ENCODE measurements around the gene THUMPD1. TPM values are rescaled to one million over a fixed set of nuclear protein-coding genes. Genes with fewer than 3 reads are reported as not detected.
"Not testable (repeated sequence)": the region's sequence is repeated elsewhere in the genome, so short reads cannot be mapped to it uniquely, and the experiment has no call there.

Gene THUMPD1
- polyA plus RNA-seq, 6 donors from 2014 or later = 35.1 to 75.3 (median 62.8) TPM

DNA sequence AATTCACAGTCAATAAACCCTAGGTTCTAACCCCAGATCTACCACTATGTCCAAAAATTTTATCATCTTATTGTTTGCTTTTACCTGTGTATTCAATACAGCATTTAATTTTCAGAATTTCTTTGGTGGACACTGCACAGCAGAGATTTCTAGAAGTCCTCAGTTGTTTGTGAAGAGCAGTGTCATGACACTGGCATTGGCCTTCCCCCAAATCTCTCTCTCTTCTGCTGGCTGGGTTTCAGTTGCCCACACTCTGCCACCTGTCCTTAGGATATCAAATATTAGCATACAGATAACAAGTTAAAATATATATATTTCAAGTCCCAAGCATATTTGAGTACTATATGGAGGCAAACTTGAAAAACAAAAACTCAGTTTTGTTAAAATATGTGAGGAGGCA lies 2.0 kb upstream of the THUMPD1 start:
- Mint-ChIP-seq H3K4me3 (peak overlapping the region in 1 of 8 donors; percentile 100), H3K27me3 (no peaks in the 10 kb centered on the region), H3K4me1 (peaks cover 10 to 29% (median 24%) of the 10 kb centered on the region in 3 donors), H3K27ac (no peak overlapping the region), H3K9me3 (peaks cover 7 to 21% (median 15%) of the 10 kb centered on the region in 7 donors), H3K36me3 (peaks cover 8 to 11% of the 10 kb centered on the region in 2 donors)
- ATAC-seq (ENCODE audit: low read depth in 2 of 2) (no peak), DNase-seq (no peak)

GRCh38 chr16:20740901-20741521 lies 607 bp downstream of the THUMPD1 start:
- peak; percentile 80 to 81 for ATAC-seq (ENCODE audit: low read depth in 2 of 2)
- H3K27me3 Mint-ChIP-seq = no peaks in the 10 kb centered on the region
- H3K36me3 Mint-ChIP-seq = peaks cover 5 to 13% of the 10 kb centered on the region in 2 donors
- peaks cover 12 to 35% (median 31%) of the 10 kb centered on the region in 3 donors for H3K4me1 Mint-ChIP-seq
- H3K4me3 Mint-ChIP-seq = peak overlapping the region; percentile 90 to 100 (median 98)
- peaks cover 0 to 2% (median 0%) of the 10 kb centered on the region in 7 donors for H3K9me3 Mint-ChIP-seq
- DNase-seq = peak; percentile 87
- H3K27ac Mint-ChIP-seq = peak overlapping the region; percentile 90 to 99 (median 98)

DNA sequence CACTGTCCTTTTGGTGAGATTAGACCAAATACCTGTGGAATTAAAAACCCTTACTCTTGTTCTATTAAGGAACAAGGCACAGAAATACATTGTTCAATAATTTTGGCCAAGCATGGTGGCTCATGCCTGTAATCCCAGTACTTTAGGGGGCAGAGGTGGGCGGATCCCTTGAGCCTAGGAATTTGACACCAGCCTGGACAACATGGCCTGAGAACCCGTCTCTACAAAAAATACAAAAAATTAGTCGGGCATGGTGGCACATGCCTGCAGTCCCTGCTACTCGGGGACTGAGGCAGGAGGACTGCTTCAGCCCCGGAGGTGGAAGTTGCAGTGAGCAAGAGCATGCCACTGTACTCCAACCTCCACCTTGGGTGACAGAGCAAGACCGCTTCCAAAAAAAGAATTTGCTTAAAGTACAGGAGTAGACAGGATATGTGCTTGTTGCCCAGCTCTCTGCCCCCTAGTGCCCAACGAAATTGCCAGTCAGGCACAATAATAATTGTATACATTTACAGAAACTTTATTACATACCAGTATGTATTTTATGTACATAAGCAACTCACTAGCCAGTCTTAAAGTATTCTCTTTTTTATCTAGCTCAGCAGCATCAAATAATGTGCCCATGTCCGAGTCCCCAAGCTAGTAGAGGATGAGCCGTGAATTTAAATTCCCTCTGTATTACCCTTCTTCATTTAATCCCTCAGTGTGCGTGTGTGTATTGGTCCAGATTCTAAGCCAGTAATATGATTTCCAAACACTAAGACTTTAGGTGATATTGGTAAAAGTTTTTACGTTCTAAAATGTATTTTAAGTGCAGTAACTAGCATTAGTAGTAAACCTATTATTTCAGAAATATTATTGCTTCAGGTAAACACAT lies 1.4 kb downstream of the THUMPD1 start:
- no peak for ATAC-seq (ENCODE audit: low read depth in 2 of 2)
- H3K36me3 Mint-ChIP-seq = peaks cover 5 to 13% of the 10 kb centered on the region in 2 donors
- H3K27me3 Mint-ChIP-seq = no peaks in the 10 kb centered on the region
- peaks cover 12 to 35% (median 31%) of the 10 kb centered on the region in 3 donors for H3K4me1 Mint-ChIP-seq
- peak overlapping the region in 5 of 6 donors; percentile 90 to 99 (median 99) for H3K27ac Mint-ChIP-seq
- peak; percentile 22 for DNase-seq
- peak overlapping the region; percentile 90 to 100 (median 98) for H3K4me3 Mint-ChIP-seq
- peaks cover 0 to 2% (median 0%) of the 10 kb centered on the region in 7 donors for H3K9me3 Mint-ChIP-seq

- ATAC-seq (ENCODE audit: low read depth in 2 of 2) (no peak), DNase-seq (no peak)
- no peaks in the 10 kb centered on the region for H3K27me3 Mint-ChIP-seq
- H3K36me3 Mint-ChIP-seq = peaks cover 5 to 13% of the 10 kb centered on the region in 2 donors
- H3K9me3 Mint-ChIP-seq = no peaks in the 10 kb centered on the region
- H3K4me3 Mint-ChIP-seq = peak overlapping the region in 1 of 8 donors; percentile 2
- H3K27ac Mint-ChIP-seq = no peak overlapping the region
- H3K4me1 Mint-ChIP-seq = peaks cover 9 to 21% (median 20%) of the 10 kb centered on the region in 3 donors
Observed at GRCh38 chr16:20735490-20735889, 6.1 kb downstream of the THUMPD1 start.

GRCh38 chr16:20734782-20735181 lies 6.8 kb downstream of the THUMPD1 start:
- Mint-ChIP-seq H3K27me3 (no peaks in the 10 kb centered on the region), H3K4me3 (no peak overlapping the region), H3K9me3 (no peaks in the 10 kb centered on the region), H3K27ac (no peak overlapping the region), H3K36me3 (peaks cover 5 to 13% of the 10 kb centered on the region in 2 donors), H3K4me1 (peaks cover 6 to 14% (median 13%) of the 10 kb centered on the region in 3 donors)
- DNase-seq = no peak
- no peak for ATAC-seq (ENCODE audit: low read depth in 2 of 2)

DNA sequence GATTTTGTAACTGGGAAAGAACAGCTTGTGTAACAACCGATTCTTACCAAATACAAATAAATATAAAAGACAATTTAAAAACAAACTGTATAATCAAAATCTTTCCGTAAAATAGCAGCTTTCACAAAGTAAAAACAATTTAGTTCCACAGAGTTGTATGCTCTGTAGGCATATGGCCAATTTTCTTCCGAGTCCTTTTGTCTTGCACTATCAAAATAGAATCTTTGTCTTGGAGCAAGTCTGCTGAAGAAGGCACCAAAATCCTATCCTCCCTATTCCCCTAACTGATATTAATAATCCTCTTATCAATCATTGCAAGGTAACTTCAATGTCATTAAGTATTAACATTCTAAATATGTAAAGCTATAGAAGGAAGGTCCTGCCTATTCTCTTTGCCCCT lies 7.6 kb downstream of the THUMPD1 start:
- H3K4me3 Mint-ChIP-seq = no peak overlapping the region
- H3K36me3 Mint-ChIP-seq = peaks cover 5 to 13% of the 10 kb centered on the region in 2 donors
- H3K27me3 Mint-ChIP-seq = no peaks in the 10 kb centered on the region
- no peak for DNase-seq
- no peak for ATAC-seq (ENCODE audit: low read depth in 2 of 2)
- H3K4me1 Mint-ChIP-seq = peaks cover 6 to 11% (median 10%) of the 10 kb centered on the region in 3 donors
- H3K9me3 Mint-ChIP-seq = no peaks in the 10 kb centered on the region
- H3K27ac Mint-ChIP-seq = peak overlapping the region in 1 of 6 donors; percentile 19

DNA sequence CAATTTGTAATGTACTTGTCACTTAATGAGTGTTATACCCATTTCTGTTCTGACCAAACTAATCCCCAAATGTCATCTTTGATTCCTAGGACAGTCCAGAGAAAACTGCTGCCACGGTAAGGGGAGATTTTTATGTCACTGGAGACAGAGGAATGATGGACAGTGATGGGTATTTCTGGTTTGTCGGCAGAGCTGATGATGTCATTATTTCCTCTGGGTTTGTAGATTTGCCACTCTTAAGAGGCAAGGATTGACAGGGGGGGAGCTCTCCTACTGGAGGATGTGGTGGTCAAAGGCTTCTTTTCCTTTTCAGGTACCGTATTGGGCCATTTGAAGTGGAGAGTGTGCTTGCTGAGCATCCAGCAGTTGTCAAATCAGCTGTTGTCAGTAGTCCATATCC lies 12.5 kb downstream of the THUMPD1 start:
- DNase-seq (no peak), ATAC-seq (ENCODE audit: low read depth in 2 of 2) (no peak)
- Mint-ChIP-seq H3K27me3 (no peaks in the 10 kb centered on the region), H3K36me3 (no peaks in the 10 kb centered on the region), H3K9me3 (no peaks in the 10 kb centered on the region), H3K27ac (no peak overlapping the region), H3K4me3 (no peak overlapping the region), H3K4me1 (peaks cover 0 to 4% (median 0%) of the 10 kb centered on the region in 3 donors)

- no peak overlapping the region for H3K4me3 Mint-ChIP-seq
- peak overlapping the region in 1 of 6 donors; percentile 7 for H3K27ac Mint-ChIP-seq
- DNase-seq (no peak), ATAC-seq (ENCODE audit: low read depth in 2 of 2) (no peak)
- H3K4me1 Mint-ChIP-seq = peaks cover 0 to 4% (median 0%) of the 10 kb centered on the region in 3 donors
- no peaks in the 10 kb centered on the region for H3K9me3 Mint-ChIP-seq
- no peaks in the 10 kb centered on the region for H3K36me3 Mint-ChIP-seq
- H3K27me3 Mint-ChIP-seq = no peaks in the 10 kb centered on the region
Observed at GRCh38 chr16:20727181-20727580, 14.4 kb downstream of the THUMPD1 start.

GRCh38 chr16:20726661-20727060 lies 15.0 kb downstream of the THUMPD1 start:
- ATAC-seq (ENCODE audit: low read depth in 2 of 2) (no peak), DNase-seq (no peak)
- Mint-ChIP-seq H3K4me3 (no peak overlapping the region), H3K27ac (peak overlapping the region in 1 of 6 donors; percentile 36), H3K36me3 (no peaks in the 10 kb centered on the region), H3K27me3 (no peaks in the 10 kb centered on the region), H3K9me3 (no peaks in the 10 kb centered on the region), H3K4me1 (peaks cover 0 to 4% (median 0%) of the 10 kb centered on the region in 3 donors)

GRCh38 chr16:20720251-20720650 lies 21.4 kb downstream of the THUMPD1 start:
- no peak for ATAC-seq (ENCODE audit: low read depth in 2 of 2)
- H3K9me3 Mint-ChIP-seq = no peaks in the 10 kb centered on the region
- no peaks in the 10 kb centered on the region for H3K27me3 Mint-ChIP-seq
- no peak overlapping the region for H3K4me3 Mint-ChIP-seq
- H3K4me1 Mint-ChIP-seq = peaks cover 4 to 8% (median 4%) of the 10 kb centered on the region in 3 donors
- H3K36me3 Mint-ChIP-seq = peaks cover 4 to 5% of the 10 kb centered on the region in 2 donors
- H3K27ac Mint-ChIP-seq = no peak overlapping the region
- no peak for DNase-seq

GRCh38 chr16:20717718-20718117 lies 23.9 kb downstream of the THUMPD1 start:
- peaks cover 5 to 10% of the 10 kb centered on the region in 2 donors for H3K36me3 Mint-ChIP-seq
- not testable (repeated sequence) for H3K4me1 Mint-ChIP-seq; H3K4me3 Mint-ChIP-seq; DNase-seq; ATAC-seq (ENCODE audit: low read depth in 2 of 2); H3K27ac Mint-ChIP-seq; H3K9me3 Mint-ChIP-seq; H3K27me3 Mint-ChIP-seq

DNA sequence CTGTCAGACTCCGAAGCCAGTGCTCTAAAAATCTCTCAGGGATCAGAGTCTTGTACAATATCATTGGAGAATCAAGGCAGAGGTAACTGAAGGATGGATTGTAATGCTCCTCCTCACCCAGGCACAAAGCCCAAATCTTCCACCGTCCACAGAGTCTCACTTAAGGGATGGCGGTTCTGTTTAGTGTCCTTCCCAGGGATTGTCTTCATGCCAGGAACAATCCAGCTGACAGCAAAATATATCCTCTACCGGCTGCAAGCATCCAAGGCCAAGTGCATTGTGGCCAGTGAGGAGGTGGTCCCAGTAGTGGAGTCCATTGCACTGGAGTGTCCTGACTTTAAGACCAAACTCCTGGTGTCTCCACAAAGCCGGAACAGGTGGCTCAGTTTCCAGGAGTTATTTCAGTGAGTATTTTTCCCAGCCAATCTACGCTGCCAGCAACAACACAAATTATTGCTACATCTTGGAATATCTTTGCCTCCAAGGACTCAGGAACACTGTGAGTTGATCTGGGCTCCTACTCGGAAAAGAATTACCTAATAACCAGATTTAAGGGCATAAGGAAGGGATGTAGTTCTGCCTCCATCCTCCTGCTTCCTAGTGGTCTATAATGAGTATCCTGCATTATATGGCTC lies 30.2 kb downstream of the THUMPD1 start:
- Mint-ChIP-seq H3K27ac (no peak overlapping the region), H3K27me3 (no peaks in the 10 kb centered on the region), H3K4me3 (no peak overlapping the region), H3K4me1 (no peaks in the 10 kb centered on the region), H3K9me3 (no peaks in the 10 kb centered on the region), H3K36me3 (peaks cover 0 to 6% of the 10 kb centered on the region in 2 donors)
- ATAC-seq (ENCODE audit: low read depth in 2 of 2) (no peak), DNase-seq (no peak)

- not testable (repeated sequence) for H3K27me3 Mint-ChIP-seq
Observed at GRCh38 chr16:20708129-20708528, 33.5 kb downstream of the THUMPD1 start.

More at GRCh38 chr16:20708129-20708528, 33.5 kb downstream of the THUMPD1 start:
- H3K9me3 Mint-ChIP-seq; DNase-seq; H3K4me1 Mint-ChIP-seq; ATAC-seq (ENCODE audit: low read depth in 2 of 2); H3K27ac Mint-ChIP-seq; H3K4me3 Mint-ChIP-seq; H3K36me3 Mint-ChIP-seq: not testable (repeated sequence)
